GM12801 (cell line): ENCODE measurements around the gene ASTN2.

ENCODE experiments used
- TF ChIP-seq, protein P1 (sequence below): IDR thresholded peaks from one replicate; pipeline ENCODE4 v1.5.1; 2011; ENCODE audit warnings: control low read depth; ENCODE audit not compliant: insufficient read length; ENCODE audit errors: extremely low read depth

The ASTN2 gene

DNA sequence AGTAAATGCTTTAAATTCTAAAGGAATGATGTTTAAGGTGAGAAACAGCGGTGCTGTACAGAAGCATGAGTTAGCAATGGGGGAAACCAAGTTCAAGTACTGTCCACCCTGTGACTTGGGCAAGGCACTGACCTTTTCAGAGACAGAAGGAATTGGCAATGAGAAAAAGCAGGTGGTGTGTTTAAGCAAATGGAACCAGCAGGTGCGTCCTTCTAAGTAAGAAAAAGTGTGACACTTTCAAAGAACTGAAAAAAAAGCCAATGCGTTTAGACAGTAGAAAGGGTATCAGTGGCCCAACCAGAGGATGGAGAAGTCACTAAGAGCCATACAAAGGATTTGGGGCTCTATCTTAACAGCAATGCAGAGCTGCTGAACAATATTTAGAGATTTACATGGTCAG, 1010.6 kb downstream of the ASTN2 start:
- TF ChIP-seq, protein P1, sequence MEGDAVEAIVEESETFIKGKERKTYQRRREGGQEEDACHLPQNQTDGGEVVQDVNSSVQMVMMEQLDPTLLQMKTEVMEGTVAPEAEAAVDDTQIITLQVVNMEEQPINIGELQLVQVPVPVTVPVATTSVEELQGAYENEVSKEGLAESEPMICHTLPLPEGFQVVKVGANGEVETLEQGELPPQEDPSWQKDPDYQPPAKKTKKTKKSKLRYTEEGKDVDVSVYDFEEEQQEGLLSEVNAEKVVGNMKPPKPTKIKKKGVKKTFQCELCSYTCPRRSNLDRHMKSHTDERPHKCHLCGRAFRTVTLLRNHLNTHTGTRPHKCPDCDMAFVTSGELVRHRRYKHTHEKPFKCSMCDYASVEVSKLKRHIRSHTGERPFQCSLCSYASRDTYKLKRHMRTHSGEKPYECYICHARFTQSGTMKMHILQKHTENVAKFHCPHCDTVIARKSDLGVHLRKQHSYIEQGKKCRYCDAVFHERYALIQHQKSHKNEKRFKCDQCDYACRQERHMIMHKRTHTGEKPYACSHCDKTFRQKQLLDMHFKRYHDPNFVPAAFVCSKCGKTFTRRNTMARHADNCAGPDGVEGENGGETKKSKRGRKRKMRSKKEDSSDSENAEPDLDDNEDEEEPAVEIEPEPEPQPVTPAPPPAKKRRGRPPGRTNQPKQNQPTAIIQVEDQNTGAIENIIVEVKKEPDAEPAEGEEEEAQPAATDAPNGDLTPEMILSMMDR = no peak

DNA sequence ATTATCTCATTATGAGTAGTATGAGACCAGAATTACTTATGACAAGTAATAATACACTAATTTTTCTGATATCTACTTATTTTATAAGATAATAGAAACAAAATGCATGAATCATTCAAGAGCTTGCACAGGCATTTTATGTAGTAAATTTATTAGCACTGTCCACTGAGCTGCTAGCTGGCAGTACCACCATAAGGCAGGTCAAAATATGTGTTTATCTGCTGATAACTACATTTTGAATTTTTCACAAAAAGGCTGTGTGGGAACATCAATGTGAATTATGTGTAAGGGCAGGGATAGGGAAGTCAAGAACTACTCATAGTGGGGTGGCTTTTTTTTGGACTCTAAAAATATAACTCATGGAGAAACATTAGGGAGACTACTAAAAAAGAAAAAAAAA, 1011.7 kb downstream of the ASTN2 start:
- TF ChIP-seq, protein P1 = no peak

DNA sequence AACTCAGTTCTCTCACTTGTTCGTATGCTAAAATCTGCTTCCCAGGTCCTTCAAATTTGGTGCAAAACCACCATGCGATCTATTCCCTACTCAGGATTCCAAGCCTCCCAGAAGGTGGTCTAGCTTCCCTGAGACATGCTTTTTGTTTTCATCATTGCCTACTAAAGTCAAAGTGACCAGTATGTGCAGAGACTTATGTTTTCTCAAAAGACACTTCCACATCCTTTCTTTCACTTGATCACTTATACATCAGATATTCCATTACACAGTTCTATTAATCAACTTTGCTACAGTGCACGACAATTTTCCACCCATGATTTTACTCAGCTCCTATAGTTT, 1019.2 kb downstream of the ASTN2 start:
- TF ChIP-seq, protein P1 = no peak

DNA sequence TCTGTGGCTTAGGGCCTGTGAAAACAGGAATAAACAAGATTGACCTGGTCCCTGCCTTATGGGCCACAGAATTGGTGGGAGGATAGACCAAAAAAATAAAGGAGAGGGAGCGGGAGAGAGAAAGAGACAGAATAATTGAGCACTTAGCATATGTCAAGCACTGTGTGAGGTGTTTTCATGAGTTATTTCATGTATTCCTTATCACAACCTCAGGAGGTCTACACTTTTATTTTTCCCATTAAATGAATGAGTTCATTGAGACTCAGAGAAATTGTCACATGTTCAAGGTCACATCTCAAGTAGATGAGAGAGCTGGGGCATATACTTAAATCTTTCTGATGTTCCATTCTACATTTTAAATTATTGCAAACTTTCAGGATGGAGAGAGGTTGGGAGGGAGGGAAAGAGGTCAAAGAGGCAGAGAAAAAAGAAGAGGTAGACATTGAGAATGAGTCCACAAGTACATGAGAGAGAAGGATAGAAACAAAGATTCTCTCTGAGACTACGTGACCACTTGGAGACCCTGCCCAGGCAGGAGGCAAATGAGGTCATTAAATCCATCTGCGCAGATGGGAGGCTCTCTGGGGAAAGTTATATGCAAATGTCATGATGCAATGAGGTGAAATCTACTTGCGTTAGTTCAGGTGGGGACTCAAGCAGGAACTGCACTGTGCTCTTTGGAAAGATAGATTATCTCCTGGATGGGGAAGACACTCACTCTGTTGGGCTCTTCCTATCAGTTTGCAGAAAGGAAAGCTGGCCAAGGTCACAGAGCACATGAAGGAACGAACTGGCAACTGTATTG, 1019.8 kb downstream of the ASTN2 start:
- TF ChIP-seq, protein P1 = no peak

DNA sequence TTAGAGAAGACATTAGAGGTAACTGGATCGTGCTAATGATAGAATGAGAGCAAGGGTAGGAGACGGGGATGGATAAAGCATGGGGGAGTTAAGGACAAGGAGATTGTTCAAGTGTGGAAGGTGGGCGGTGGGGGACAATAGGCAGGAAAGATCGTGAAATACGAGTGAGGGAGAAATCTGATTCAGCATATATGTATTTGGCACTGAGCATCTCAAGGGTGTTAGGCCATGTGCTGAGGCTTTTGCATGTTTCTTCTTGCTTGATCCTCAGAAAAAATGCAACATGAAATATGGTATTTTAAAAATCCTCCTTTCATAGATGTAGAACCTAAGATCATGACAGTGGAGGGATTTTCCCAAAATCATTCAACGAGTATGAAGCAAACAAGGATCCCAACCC, 1020.8 kb downstream of the ASTN2 start:
- TF ChIP-seq, protein P1 = no peak

DNA sequence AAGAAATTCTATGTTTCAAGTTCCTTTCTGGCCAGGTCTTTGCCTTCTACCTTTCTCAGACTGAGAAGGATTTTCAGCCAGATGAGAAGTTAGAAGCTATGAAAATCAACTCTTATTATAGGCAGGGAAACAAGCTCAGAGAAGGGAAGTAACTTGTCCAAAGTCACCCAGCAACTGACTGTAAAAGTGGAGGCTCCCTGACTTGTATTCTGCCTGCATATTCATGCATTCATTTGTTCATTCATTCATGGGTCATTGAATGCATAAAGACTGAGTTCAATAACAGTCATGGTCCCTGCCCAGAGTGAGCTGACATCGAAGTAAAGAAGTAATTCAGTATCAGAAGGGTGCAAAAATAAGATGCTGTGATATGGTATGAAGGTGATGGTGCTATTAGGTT, 1021.7 kb downstream of the ASTN2 start:
- TF ChIP-seq, protein P1 = no peak

DNA sequence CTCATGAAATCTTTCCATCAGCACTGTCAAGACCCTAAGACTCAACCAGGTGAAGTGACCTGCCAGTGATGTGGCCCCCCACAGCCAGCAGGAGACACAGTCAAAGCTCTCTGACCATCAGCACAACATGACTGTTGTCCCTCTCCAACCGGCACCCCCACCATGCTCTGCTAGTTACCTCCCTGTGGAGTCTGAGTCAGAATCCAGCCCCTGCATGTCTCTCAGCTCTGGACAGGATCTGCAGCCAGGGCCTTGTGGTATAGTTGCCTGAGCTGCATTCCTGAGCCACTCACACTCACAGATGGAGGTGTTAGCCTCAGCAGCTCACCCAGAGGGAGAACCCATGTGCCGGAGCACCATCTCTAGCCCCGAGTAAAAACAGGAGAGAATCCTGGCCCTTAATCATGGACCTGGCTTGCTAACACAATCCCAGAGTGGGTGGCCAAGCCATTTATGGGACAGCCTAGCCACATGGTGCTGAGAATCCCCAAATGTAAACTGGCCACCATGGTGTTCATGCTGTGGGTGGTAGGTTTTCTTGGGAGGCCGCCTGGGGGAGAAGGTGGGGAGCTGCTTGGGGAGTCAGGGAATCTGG, 1023.5 kb downstream of the ASTN2 start:
- TF ChIP-seq, protein P1 = no peak
